Omental fat pad (tissue), 4 donors: ENCODE data around the gene SLC25A40. TPM values are rescaled to one million over a fixed set of nuclear protein-coding genes. Genes with fewer than 3 reads are reported as not detected.

ENCODE experiments used
- ATAC-seq: fragments of 150-250 bp; one replicate; pipeline ENCODE4 v1.9.1; 2016; ENCODE audit warnings: mild to moderate bottlenecking, moderate library complexity; ENCODE audit not compliant: low FRiP score
- DNase-seq: peaks from one replicate; pipeline ENCODE4 v3.0.0-alpha.2; 2019; ENCODE audit warnings: low spot score
- CTCF ChIP-seq, 3 donors: fragments of 450-650 bp; IDR thresholded peaks; one replicate each; pipeline ENCODE4 v1.5.1; 2016 to 2017; ENCODE audit warnings: antibody characterized with exemption in 3 of 3, mild to moderate bottlenecking in 3 of 3, moderate library complexity in 2 of 3
- total RNA-seq, 4 donors: library from RNA; depleted of rRNA; stranded (reverse); fragments of >200 nt; gene quantifications; one replicate each; pipeline ENCODE4 v1.1.0, GENCODE V29; 2016

SLC25A40 gene
- total RNA-seq, 4 donors from 2014 or later, result 5.9 to 22.1 (median 8.2) TPM

GRCh38 chr7:87806150-87806549 lies 70.0 kb downstream of the SLC25A40 start:
- TF ChIP-seq CTCF (IDR thresholded peaks at IDR 0.05), result no peak
- DNase-seq (no peak), ATAC-seq (no peak)

- ATAC-seq, result no peak
- no peak for DNase-seq
- TF ChIP-seq CTCF (IDR thresholded peaks at IDR 0.05), result no peak
Measured at GRCh38 chr7:87797798-87798403, 78.3 kb downstream of the SLC25A40 start.

GRCh38 chr7:87797395-87797794 lies 78.8 kb downstream of the SLC25A40 start:
- TF ChIP-seq CTCF (IDR thresholded peaks at IDR 0.05), result no peak
- ATAC-seq, result no peak
- DNase-seq, result no peak

- ATAC-seq, result no peak
Measured at GRCh38 chr7:87785368-87785995, 90.7 kb downstream of the SLC25A40 start.

GRCh38 chr7:87784424-87784823 lies 91.7 kb downstream of the SLC25A40 start:
- TF ChIP-seq CTCF (IDR thresholded peaks at IDR 0.05), result no peak
- no peak for ATAC-seq
- DNase-seq, result no peak

More at GRCh38 chr7:87785368-87785995, 90.7 kb downstream of the SLC25A40 start:
- DNase-seq, result no peak
- no peak for TF ChIP-seq CTCF (IDR thresholded peaks at IDR 0.05)

Other genes with a start within 250 kb of the SLC25A40 start
- 1 to 10 TPM; 1.8 to 8.2 (median 3.3) TPM for gene RUNDC3B, start 248.0 kb downstream of the SLC25A40 start, total RNA-seq
- 10 to 100 TPM in 3 of 4 donors, 1 to 10 TPM in 1; 7.7 to 21.4 (median 16.1) TPM for gene DBF4, start 133 bp upstream of the SLC25A40 start, total RNA-seq
- gene ADAM22, start 57.9 kb upstream of the SLC25A40 start, total RNA-seq, result 1 to 10 TPM in 3 of 4 donors, under 1 TPM in 1; 0.82 to 7.3 (median 3.4) TPM